CMK (cell line): ENCODE data around the gene TBC1D22A.
A peak's percentile ranks its signal among the peaks of the same experiment; 100 is the strongest.

Experiments used
- DNase-seq: peaks from one replicate; pipeline ENCODE4 v3.0.0-alpha.2; 2010; ENCODE audit warnings: low read depth

Gene TBC1D22A

DNA sequence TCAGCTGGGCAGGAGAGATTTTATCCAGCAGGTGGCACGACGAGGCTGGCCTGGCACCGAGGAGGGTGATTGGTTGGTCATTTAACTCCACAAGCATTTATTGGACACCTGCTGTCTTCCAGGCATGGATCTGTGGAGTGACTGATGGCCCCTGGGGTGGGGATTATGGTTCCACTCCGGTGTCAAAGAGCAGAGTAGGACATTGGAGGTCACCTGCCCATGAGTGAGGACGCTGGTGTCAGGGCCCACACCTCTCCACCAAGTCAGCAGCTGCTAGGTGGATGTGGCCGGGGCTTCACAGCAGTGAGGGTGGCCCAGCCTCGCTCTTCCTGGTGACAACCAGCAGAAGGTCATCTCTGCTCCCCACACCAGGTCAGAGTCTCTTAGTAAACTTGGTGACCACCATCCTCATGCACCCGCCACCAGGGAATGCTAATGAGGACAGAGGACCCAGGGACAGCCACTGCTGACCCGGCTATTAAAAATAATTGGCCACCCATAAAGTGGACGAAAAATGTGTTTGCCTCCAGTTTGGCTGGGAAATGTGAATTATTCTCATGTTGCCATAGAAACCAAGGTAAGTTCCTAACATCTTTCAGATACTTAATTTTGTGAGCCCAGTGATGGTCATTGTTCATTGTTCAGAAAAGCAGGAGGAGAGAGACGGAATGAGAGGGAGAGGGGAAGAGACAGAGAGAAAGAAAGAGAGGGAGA, 428.7 kb downstream of the TBC1D22A start:
- no peak for DNase-seq

DNA sequence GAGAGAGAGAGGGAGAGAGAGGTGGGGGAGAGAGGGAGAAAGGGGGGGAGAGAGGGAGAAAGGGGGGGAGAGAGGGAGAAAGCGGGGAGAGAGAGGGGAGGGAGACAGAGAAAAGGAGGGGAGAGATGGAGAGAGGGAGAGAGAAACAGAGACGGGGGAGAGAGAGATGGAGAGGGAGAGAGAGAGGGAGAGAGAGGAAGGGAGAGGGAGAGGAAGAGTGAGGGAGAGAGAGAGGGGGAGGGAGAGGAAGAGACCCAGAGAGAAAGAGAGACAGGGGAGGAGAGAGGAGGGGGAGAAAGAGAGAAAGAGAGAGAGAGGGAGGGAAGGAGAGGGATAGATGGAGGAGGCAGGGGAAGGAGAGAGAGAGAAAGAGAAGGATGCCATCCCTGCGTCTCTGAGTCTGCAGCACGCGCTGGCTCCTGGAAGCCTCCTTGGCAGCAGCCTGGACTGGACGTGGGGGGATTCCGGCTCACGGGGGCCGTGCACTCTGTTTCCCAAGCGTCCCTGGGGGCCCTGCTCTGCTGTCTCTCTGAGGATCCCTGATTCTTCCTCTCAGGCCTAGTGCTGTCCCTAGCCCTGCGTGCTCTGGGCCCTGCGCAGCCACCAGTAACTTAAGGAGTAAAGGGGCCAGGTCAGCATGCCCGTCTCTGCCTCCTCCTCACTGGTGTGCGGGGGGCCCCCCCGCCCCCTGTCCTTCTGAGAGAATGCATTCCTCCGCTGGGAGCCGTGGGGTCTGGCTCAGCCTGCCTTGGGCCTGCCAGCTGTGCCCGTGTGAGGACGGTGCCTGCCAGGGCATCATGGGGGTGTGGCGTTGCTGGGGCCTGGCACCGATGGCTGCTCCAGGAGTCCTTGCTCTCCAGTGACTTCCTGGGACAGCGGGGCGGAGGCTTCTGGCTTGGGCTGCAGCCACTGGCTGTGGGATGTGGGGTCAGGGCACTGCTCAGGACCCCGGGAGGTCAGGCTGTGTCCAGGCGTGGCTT, 429.5 kb downstream of the TBC1D22A start:
- no peak for DNase-seq

DNA sequence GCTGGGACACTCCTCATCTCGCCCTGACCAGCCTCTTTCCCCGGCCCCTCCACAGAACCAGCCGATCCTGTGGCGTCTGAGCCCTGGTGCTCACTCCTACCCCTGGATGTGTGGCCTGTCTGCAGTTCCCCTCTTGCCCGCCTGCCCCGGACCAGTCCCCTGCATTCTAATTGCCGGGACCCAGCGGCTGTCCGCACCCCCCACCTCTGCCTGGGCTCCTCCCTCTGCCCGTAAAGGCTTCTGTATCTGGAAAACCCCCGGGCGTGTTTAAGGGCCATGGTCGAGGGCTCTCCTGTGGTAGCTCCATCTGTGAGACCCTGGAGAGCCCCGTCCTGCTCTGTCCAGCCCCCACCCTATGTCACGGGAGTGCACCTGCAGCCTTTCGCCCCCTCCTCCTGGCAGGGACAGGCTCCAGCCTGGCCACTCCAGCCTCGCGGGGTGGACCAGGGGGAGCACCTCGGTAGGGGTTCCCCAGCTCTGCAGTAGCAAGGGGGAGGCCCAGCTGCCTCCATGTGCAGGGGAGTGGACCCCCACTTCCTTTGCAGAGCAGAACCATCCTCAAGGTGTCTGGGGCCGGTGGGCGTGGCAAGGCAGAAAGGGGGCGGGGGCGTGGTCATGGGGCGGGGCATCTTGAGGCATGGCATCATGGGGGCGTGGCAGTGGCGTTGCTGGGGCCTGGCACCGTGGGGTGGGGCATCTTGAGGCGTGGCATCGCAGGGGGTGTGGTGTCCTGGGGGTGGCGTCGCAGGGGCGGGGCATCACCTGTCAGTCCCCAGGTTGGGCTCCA, 430.4 kb downstream of the TBC1D22A start:
- peak; percentile 15 for DNase-seq

DNA sequence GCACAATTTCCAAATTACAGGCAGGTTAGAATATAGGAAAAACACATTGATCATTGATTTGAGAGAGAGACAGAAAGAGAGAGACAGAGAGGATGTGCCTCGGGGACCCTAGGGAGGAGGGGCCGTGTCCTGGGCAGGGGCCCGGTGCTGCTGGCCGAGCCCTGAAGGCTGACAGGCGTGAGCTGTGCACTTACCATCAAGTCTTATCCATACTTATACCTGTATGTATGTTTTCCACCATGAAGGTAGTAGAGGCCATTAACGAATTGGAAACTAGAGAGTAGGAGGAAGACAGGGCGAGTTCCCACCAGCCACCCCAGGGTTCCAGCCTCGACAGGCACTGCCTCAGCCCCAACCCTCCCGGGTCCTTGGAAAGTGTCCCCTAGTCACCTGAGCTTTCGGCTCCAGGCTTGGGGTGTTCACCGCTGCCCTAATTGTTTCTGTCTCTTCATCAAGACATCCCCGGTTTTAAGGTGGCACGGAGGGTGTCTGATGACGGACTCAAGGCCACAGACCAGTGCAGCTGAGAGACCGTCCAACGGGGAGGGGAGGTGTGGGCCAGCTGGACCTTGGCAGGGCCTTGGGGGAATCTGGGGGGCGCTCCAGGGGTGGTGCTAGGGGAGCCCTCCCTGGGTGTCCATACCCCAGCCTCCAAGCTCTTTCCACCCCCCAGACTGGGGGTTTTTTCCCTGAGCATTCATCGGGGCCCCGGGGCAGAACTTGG, 431.3 kb downstream of the TBC1D22A start:
- no peak for DNase-seq

DNA sequence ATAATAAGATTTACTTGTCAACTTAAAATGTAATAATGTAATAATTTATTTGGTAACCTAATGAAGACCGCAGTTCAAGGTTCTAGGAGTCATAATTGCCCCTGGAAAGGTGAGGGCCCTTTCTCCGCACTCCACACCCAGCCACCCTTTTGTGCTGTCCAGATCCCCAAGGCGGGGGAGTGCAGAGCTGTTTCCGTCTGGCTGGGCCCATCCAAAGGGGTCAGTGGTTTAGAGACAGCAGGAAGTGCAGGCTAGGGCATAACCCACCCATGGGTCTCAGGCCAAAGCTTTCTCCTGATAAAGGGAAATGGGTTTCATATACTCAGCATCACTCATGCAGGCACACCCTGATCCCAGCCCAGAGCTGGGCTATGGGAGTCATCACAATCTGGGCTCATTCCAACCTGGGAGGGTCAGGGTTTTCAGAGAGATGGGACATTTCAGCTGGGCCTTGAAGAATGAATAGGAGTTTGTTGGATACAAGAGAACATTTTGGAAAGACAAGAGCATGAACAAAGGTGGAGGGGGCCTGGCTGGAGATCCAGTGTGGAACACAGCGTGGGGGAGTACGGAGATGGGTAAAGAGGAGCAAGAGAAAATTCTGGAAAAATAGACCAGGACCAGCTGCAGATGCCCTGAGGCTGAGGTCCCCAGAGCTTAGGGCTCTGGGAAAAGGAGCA, 432.2 kb downstream of the TBC1D22A start:
- no peak for DNase-seq

DNA sequence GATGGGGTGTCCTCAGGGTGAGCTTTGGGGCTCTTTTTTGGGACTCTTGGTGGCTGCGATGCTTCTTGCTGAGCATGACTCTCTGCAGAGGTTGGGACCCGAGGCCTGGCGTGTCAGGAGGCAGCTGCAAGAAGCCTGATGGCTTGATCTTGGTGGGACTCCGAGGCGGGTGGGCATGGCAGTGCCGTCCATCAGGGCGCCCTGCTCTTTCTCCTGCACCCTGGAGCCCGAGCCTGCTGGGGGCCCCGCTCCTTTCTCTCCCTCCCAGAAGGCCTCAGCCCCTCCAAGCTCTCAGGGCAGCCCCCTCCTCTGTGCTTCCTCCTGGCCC, 432.7 kb downstream of the TBC1D22A start:
- no peak for DNase-seq

DNA sequence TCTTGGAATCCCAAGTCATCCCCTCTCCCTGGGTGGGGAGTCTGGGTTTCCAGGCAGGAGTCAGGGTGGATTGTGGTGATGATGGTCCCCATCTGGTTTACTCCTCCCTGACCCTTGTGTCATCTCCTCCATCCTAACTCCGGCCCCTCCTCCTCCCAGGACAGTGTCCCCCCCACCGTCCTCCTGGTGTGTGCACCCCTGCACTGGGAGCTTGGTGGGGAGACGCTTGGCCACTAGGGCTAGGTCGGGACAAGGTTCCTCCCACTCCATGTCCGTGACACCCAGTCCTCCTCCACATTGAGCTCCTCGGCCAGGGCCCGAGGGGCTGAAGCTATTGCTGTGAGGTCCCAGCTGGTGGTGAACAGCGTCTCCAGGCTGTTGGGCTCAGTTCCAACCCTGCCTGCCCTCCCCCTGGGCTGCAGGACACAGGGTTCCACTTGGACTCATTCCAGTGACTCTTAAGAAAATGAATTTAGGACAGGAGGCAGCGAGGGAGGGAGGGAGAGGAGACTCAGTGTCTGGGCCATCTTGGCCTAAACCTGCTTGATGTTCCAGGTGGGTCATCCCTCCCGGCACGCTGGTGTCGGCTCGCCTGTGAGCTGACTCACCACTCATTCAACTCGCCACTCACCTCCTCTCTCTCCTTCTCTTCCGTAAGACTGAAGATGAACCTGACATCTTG, 433.2 kb downstream of the TBC1D22A start:
- DNase-seq: no peak

DNA sequence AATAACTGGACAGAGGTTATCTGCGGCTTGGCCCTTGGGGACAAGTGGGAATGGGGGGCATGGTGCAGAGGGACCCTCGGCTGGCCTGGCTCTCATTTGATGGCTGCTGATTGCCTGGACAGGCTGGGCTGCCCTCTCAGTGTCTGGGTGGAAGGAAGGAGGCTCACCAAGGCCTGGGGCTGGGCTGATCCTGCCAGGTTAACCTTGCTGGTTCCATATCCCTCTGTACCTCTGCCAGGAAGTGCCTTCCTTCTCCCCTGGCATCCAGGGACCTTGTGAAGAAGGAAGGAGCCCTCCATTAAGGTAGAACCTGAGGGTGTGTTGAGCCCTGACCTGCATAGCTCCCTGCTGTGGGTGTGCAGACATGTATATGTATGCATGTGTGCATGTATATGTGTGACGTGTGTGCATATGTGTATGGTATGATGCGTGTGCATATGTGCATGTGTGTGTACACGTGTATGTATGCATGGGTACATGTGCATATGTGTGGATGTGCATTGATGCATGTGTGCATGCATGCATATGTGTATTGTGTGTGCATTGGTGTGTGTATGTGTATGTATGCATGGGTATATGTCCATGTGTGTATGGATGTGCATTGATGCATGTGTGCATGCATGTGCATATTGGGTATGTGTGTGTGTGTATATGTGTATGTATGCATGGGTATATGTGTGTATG, 433.9 kb downstream of the TBC1D22A start:
- DNase-seq: no peak

DNA sequence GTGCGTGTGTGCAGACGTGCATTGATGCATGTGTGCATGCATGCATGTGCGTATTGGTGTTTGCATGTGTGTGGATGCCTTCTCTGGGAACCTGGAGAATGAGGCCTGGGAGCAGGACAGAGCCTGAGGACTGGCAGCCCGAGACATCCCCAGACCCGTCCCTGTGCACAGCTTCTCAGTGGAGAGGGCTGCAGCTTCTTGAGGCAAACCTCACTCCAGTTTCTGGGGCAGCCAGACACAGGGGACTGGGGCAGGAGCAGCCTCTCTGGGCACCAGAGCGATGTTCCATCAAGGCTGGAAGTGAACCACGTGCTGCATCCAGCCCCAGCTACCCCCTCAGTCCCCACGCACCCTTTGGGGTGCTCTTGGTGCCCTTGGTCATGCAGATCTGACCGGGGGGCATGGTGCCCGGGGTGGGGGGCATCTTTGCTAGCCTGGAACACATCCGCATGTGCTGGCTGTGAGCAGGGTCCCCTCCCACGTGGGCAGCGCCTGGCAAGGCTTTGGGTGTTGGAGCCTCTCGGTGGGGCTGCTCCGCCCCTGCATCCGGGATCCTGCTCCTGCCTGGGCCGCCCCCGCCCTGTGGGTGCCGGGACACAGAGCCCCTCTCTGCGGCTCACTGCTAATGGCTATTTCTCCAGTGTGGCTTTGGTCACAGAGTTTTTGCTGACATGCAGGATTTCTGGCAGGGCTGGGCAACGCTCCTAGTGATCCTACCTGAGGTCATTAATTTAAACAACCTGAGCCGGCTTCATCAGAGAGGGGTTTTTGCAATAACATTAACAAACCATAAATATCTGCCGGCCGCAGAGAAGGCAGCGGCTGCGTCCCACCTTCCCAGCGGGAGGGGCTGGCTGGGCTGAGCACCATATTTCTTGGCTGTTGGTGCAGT, 434.7 kb downstream of the TBC1D22A start:
- no peak for DNase-seq

DNA sequence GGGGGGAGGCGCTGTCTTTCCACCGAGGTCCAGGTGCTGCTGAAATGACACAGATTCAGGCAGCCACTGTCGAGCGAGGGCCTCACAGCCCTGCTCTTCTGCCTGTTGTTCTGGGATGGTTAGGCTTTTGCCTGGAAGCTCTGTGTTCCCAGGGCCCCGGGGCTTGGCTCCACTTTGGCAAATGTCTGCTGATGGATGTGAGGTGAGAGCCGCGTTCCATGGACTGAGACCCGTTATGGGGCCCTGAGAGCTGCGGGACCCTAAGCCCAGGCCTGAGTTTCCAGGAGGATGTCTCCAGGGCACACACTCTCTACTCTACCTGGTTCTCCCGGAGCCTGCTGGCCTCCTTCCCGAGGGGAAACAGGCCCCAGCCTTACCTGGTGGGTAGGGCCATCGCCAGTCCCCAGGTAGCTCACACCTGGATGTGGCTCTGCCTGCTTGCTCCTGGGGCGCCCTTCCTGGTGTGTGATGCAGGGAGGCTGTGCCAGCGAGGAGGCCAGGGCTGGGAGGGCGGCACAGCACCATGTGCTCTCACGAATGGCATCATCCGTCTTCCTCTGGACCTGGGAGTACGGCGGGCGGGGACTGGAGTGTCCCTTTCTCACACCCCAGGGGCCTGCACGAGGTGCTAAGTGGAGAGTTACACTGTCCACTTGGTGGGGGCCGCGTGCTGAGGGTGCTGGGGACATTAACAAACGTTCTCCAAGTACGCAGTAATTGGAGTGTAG, 435.5 kb downstream of the TBC1D22A start:
- DNase-seq: no peak

DNA sequence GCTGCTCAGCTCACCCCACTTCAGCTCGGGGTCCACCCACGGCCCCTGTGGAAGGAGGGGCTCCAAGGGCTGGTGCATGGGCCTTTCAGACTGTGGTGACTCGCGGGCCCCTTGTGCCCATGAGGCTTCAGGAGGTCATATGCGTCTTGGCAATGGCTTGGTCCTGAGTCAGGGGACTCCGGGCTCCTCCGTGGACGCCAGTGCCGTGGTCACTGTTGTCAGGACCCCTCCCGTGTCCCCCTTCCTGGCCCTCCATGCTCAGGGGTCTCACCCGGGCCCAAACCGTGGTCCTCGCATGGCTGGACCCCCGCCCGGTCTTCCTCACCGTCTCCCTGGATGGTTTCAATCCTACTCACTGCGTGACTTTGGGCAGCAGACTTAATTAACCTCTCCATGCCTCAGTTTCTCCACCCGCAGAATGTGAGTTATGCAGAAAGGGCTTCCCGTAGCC, 436.4 kb downstream of the TBC1D22A start:
- DNase-seq: no peak

DNA sequence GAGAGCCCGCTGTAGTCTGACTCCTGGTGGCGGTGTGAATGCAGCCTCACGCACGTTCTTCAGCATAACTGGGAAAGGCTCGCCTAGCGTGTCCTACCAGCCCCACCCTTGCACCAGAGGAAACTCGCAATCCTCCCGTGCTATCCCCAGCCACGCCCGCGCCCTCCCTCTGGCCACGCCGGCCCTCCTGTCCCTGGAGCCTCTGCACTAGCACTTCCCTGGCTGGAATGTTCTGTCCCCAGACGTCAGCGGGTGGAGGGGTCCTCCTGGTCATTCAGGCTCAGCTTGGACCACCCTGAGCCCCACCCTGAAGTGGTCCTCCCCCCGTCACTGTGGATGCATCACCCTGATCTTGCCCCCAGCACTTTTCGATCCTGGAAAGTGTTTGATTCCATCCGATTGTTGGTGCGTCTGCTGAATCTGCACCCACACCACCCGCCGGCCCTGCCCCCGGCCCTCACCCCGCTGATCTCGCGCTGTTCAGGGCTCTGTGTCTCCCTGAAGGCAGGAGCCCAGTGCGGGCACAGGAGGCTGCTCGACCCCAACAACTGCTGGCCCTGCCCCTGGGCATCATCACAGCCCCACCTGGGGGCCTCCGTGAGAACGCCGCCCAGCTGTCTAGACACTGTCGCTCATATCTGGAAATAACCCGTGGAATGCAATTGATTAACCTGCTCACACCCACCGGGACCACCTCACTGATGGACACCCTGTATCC, 437.0 kb downstream of the TBC1D22A start:
- no peak for DNase-seq

DNA sequence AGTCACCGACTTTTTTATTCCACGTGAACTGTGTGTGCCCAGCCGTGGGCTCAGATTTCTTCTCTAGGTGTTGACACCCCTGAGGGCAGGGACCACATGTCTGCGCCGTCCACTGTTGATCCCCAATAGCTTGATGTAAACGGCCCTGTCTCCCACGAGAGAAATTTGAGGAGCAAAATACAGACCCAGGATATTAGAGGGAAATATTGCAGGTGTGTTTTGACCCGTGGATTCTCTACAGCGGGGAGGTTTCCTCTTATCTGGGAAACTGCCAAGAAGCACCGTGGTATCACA, 437.5 kb downstream of the TBC1D22A start:
- DNase-seq: no peak

DNA sequence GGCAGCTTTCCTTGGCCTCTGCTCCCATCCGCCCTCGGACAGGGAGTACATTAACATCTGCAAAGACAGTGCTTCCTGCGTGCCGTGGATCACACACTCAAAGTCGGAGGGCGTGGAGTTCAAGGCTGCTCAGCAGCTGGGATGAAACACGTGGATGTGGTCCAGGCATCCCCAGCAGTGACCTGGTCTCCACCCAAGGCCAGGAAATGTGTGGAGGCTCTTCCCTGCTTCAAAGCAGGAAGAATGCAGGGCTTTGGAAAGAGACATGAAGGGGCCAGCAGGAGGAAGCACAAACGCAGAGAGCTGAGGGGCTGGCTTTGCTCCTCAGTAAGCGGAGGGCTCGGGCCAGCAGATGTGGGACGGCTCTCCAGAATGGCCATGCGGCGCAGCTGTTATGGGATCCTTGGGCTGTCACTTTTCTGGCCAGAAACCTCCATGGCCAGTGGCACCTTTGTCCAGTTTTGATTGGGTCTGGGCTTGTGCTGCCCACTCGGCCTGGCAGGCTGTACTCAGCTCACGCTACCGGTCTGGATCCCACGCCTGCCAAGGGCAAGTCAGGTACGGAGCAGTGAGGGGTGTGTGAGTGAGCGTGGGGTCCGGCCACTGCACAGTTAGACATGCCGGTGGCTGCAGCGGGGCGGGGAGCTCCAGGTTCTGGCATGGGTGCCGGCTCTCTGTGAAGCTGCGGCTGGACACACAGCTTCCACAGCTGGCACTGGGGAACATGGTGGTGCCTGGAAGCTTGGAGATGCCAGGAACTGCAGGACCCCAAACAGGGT, 438.0 kb downstream of the TBC1D22A start:
- no peak for DNase-seq

DNA sequence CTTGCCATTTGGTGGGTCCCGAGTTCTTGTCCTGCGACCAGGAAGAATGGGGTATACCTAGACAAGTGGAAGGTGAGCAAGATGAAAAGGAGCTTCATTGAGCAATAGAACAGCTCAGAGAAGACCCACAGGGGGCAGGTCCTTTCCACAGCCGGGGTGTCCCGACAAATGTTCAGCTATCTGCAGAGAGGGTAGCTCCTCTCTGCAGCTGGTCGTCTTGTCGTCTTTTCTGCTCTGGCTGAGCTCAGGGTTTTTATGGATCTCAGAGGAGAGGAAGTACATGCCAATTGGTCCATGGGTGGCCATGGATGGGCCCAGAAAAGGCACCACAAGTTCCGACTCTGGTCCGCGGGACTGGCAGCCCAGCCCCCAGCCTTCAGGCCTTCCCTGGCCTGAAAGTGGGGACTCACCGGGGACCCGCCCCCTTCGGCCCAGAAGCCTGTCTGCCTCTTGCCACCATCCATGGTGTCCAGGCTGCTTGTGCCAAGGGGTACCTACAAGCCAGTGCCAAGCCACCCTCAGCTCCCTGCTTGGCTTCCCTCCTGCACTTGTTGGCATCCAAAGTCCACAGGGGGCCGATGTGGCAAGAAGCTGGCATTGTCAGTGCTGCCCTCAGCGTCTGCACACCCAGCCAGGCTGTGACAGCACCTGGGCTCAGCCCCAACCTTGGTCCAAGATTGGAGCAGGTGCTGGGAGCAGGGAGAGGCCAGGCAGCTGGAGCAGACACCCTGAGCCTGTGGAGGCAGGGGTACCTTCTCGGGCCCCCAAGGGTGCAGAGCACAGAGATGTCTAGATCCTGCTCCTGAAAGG, 438.9 kb downstream of the TBC1D22A start:
- DNase-seq: no peak
